ENCODE data around the gene LRRC46.

LRRC46 gene

GRCh38 chr17:47830396-47831002, 971 bp upstream of the LRRC46 start:
- DNase-seq (ENCODE audit: low read depth): no peak

- DNase-seq (ENCODE audit: low read depth): no peak
These were observed 461 bp downstream of the LRRC46 start for GRCh38 chr17:47831934-47832327.

GRCh38 chr17:47834756-47835155, 3.3 kb downstream of the LRRC46 start:
- no peak for DNase-seq (ENCODE audit: low read depth)

- DNase-seq (ENCODE audit: low read depth): no peak
These were observed 5.1 kb downstream of the LRRC46 start for GRCh38 chr17:47836601-47837000.

- no peak for DNase-seq (ENCODE audit: low read depth)
These were observed 6.0 kb downstream of the LRRC46 start for GRCh38 chr17:47837401-47838039.

- DNase-seq (ENCODE audit: low read depth): no peak
These were observed 7.2 kb downstream of the LRRC46 start for GRCh38 chr17:47838636-47839035.

- DNase-seq (ENCODE audit: low read depth): no peak
These were observed 7.6 kb downstream of the LRRC46 start for GRCh38 chr17:47839071-47839470.

- DNase-seq (ENCODE audit: low read depth): no peak
These were observed 8.7 kb downstream of the LRRC46 start for GRCh38 chr17:47840001-47840741.

- peak; percentile 72 for DNase-seq (ENCODE audit: low read depth)
These were observed 9.4 kb downstream of the LRRC46 start, which contains the start of gene SCRN2 for GRCh38 chr17:47840742-47841487. SCRN2 (minus strand) TSS chr17:47841273; CDS start chr17:47840843, 430 bp downstream.

GRCh38 chr17:47841488-47842291, 10.2 kb downstream of the LRRC46 start:
- no peak for DNase-seq (ENCODE audit: low read depth)

- no peak for DNase-seq (ENCODE audit: low read depth)
These were observed 11.9 kb downstream of the LRRC46 start for GRCh38 chr17:47843391-47843730.

- no peak for DNase-seq (ENCODE audit: low read depth)
These were observed 12.8 kb downstream of the LRRC46 start for GRCh38 chr17:47844227-47844626.

- no peak for DNase-seq (ENCODE audit: low read depth)
These were observed 13.6 kb downstream of the LRRC46 start for GRCh38 chr17:47844814-47845715.

GRCh38 chr17:47845716-47846075, 14.2 kb downstream of the LRRC46 start:
- no peak for DNase-seq (ENCODE audit: low read depth)

- DNase-seq (ENCODE audit: low read depth): no peak
These were observed 15.4 kb downstream of the LRRC46 start for GRCh38 chr17:47846716-47847340.

- no peak for DNase-seq (ENCODE audit: low read depth)
These were observed 16.1 kb downstream of the LRRC46 start for GRCh38 chr17:47847341-47848197.

- DNase-seq (ENCODE audit: low read depth): no peak
These were observed 16.7 kb downstream of the LRRC46 start for GRCh38 chr17:47848198-47848513.

GRCh38 chr17:47850373-47850691, 18.9 kb downstream of the LRRC46 start:
- DNase-seq (ENCODE audit: low read depth): no peak

- peak; percentile 41 for DNase-seq (ENCODE audit: low read depth)
These were observed 19.5 kb downstream of the LRRC46 start, which contains the start of gene SP6 for GRCh38 chr17:47850692-47851573. SP6 (minus strand) TSS chr17:47851163; CDS start chr17:47848429, 2,734 bp downstream.
